Mononuclear cell (primary cell): Measurements from ENCODE around the gene RANBP3. TPM values are rescaled to one million over a fixed set of nuclear protein-coding genes. Genes with fewer than 3 reads are reported as not detected.

Experiments used
- H3K27me3 ChIP-seq: 2 replicates; pipeline ENCODE4 v1.6.0; 2011; ENCODE audit warnings: low read length, control low read depth; ENCODE audit not compliant: insufficient read depth
- H3K4me1 ChIP-seq: 2 replicates; pipeline ENCODE4 v1.5.1; 2011; ENCODE audit warnings: mild to moderate bottlenecking, low read length, control low read depth; ENCODE audit not compliant: insufficient read depth
- H3K4me3 ChIP-seq: 2 replicates; pipeline ENCODE4 v1.5.1; 2011; ENCODE audit warnings: mild to moderate bottlenecking, low read length, moderate library complexity
- H3K9me3 ChIP-seq: 2 replicates; pipeline ENCODE4 v1.5.1; 2011; ENCODE audit warnings: low read depth, mild to moderate bottlenecking, control low read depth, low read length
- total RNA-seq: library from RNA; depleted of rRNA; stranded (reverse); fragments of >200 nt; gene quantifications from one replicate; pipeline ENCODE4 v1.2.3, GENCODE V29; 2012

Gene RANBP3
- total RNA-seq, 1 donor: 62.9 TPM

DNA sequence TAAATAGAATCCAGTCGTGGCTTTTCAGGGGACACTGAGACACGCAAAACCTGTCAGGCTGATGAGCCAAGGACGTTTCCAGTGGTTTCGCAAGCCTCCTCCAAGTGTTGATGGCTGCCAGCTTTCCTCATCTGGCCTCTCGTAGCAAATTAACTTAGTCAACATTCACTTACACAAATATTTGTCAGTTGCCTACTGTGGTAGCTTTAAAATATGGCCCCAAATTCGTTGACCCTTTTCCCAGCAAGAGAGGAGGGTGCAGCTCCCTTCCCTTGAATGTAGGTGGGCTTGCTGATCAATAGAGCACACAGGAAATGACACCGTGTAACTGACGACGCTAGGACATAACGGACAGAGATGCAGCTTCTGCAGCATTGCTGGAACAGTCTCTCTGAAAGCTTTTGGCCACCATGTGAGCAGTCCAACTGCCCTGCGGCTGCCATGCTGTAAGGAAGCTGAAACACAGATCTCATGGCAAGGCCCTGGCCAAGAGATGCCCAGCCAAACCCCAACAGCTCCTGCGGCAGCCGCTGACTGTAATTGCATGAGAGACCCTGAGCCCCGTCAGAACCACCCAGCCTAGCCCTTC, 5.5 kb upstream of the RANBP3 start:
- Histone ChIP-seq H3K4me3 (no peak overlapping the region), H3K9me3 (no peaks in the 10 kb centered on the region), H3K27me3 (no peaks in the 10 kb centered on the region), H3K4me1 (peaks cover 23% of the 10 kb centered on the region)

GRCh38 chr19:5978606-5979552, 939 bp upstream of the RANBP3 start:
- Histone ChIP-seq H3K4me3 (peak overlapping the region; percentile 95), H3K27me3 (no peaks in the 10 kb centered on the region), H3K4me1 (peaks cover 49% of the 10 kb centered on the region), H3K9me3 (no peaks in the 10 kb centered on the region)

DNA sequence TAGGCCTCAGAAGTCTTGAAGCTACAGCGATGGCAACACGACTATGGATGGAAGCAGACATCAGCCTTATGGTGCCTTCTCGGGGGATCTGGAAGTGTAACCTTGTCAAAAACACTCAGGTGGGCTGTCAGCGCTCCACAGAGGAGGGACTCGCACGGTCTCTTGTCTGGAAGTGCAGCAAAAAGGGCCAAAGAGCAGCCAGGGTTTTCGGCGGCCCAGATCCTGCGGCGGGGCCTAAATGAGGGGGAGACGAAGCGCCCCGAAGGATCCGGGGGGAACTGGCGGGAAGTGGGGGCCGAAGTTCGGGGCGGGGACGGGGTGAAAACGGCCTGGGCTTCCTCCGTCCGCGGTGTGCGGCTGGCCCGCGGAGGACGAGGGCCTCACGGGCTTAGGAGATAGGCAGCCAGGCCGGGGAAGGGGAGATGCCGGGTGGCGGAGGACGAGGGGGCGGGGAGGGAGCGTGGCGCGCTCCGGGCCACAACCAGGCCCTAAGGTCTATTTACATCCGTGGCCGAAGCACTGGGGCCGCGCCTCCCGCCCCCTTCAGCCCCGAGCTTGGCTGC, 637 bp downstream of the RANBP3 start:
- Histone ChIP-seq H3K4me1 (peaks cover 52% of the 10 kb centered on the region), H3K4me3 (peak overlapping the region; percentile 95), H3K9me3 (no peaks in the 10 kb centered on the region), H3K27me3 (no peaks in the 10 kb centered on the region)

GRCh38 chr19:5976768-5977167, 1.2 kb downstream of the RANBP3 start:
- Histone ChIP-seq H3K9me3 (no peaks in the 10 kb centered on the region), H3K4me1 (peaks cover 57% of the 10 kb centered on the region), H3K4me3 (peak overlapping the region; percentile 95), H3K27me3 (no peaks in the 10 kb centered on the region)

DNA sequence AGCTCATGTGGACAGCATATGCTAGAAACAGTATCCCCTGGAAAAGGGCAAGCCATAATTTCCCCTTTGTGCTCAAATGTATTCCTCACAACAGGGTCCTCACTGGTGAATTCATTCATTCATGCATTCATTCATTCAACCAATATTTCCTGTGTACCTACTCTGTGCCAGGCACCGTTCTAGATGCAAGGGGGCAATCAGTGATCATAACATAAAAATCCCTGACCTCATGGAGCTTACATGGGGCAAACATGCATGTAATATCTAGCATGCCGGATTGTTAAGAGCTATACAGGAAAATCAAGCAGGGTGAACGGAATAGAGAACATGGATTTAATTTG, 2.6 kb downstream of the RANBP3 start:
- no peak overlapping the region for H3K4me3 ChIP-seq
- H3K27me3 ChIP-seq: no peaks in the 10 kb centered on the region
- peaks cover 57% of the 10 kb centered on the region for H3K4me1 ChIP-seq
- no peaks in the 10 kb centered on the region for H3K9me3 ChIP-seq

DNA sequence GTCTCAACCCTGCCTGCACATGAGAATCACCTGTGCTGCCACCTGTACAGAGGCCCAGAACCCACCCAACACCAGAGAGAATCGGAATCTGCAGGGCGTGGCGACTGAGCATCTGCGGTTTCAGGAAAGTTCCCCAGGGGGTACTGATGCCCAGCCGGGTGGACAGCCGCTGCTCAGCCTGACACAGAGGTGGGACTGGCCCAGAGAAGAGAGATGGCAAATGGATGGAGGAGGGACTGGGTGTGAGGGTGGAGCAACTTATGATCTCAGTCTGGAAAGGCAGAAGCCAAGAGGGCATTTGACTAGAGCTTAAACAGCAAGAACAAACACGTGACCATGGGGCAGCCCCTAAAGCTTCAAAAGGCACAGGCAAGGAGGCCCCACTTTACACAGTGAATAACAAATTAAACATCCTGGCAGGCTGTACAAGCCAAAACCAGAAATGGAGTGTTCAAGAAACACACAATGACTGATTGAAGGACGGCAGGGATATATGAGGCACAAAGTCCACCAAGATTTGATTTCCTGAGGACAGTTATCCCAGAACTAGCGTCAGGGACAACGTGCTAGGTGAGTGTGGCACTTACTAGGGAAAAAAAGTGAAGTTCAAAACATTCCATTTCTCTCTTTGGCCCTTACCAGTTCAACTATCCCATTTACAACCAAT, 3.1 kb downstream of the RANBP3 start:
- H3K4me1 ChIP-seq: peaks cover 57% of the 10 kb centered on the region

DNA sequence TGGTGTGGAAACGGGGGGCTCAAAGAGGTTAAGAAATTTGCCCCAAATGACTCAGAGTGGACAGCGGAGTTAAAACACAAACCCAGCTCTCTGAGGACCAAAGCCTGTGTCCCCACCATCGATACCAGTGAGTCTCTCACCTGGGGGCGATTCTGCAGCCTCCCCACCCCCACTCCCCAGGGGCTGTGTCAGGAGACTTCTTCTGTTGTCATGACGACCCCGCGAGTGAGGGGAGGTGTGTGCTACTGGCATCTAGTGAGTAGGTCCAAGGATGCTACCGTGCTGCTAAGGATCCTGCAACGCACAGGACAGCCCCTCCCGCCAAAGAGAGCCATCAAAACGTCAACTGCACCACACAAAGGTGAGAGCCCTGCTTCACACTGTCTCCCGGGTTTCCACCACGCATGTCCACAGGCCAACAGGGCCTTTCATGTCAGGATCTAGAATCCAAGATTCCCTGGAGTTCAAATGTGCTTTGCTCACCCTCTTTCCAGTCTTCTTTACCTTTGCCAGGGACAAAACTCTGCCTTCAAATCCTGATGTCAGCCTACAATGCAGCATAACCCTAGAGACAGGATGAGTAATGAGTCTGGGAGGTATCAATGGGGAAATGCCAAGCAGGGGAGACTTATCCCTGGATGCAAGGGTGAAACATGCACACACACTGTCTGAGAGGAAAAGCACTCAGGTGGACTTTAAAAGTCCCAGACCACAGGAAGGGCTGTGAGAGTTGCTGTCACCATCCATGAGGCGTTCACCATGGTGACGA, 3.9 kb downstream of the RANBP3 start:
- H3K4me3 ChIP-seq: no peak overlapping the region
- H3K27me3 ChIP-seq: no peaks in the 10 kb centered on the region
- H3K9me3 ChIP-seq: no peaks in the 10 kb centered on the region
- peaks cover 62% of the 10 kb centered on the region for H3K4me1 ChIP-seq

More for the DNA sequence above, 3.1 kb downstream of the RANBP3 start:
- Histone ChIP-seq H3K4me3 (no peak overlapping the region), H3K27me3 (no peaks in the 10 kb centered on the region), H3K9me3 (no peaks in the 10 kb centered on the region)

- Histone ChIP-seq H3K9me3 (no peaks in the 10 kb centered on the region), H3K4me1 (peaks cover 62% of the 10 kb centered on the region), H3K4me3 (no peak overlapping the region), H3K27me3 (no peaks in the 10 kb centered on the region)
Measured at GRCh38 chr19:5973376-5973775, 4.6 kb downstream of the RANBP3 start.

GRCh38 chr19:5972355-5972731, 5.6 kb downstream of the RANBP3 start:
- Histone ChIP-seq H3K4me1 (peaks cover 70% of the 10 kb centered on the region), H3K4me3 (no peak overlapping the region), H3K27me3 (no peaks in the 10 kb centered on the region), H3K9me3 (no peaks in the 10 kb centered on the region)

DNA sequence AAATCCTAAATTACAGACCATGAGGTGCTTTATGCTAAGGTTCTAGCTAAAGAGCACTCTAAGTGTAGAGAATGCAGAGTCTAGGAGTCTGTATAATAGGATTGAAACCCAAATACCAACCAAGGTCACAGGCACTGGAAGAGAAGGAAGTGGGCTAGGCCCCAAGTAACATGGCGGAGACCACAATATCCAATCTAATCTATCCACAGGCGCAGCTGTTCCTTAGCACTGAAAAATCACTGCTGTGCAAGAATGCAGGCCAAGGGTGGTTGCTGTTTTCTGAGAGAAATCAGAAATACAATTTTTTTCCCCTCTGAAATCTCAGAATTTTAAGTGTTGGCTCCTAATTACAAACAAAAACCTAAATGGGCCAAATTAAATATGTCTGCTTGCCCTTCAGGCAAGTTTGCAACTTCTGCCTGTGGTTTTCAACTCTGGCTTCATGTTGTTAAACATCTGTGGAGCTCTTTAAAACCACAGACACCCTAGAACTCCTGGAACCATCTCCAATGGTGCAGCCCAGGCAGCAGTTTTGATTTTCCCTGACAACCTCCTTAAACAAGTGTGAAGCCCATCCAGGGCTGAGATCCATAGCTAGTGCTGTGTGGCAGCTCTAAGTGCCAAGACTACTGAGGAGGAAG, 6.1 kb downstream of the RANBP3 start:
- Histone ChIP-seq H3K27me3 (no peaks in the 10 kb centered on the region), H3K4me1 (peaks cover 65% of the 10 kb centered on the region), H3K9me3 (no peaks in the 10 kb centered on the region), H3K4me3 (no peak overlapping the region)

DNA sequence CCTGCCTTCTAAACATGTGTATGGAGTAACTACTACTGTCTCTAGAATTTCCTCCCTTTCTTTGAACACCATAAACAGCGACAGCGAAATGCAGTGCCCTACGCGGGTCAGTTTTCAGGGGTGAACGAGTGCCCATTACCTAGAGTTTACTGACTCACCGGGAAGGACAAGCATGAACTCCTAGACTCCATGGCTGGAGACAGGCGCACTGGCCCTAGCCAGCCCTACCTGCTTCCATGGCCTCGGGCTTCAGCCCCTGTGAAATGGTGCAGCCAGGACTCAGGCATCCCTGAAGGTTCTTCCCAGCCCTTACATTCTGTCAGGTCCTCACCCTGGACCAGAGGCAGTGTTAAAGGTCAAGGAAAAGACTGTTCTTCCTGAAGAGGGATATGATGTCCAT, 8.5 kb downstream of the RANBP3 start:
- no peaks in the 10 kb centered on the region for H3K9me3 ChIP-seq
- H3K4me3 ChIP-seq: no peak overlapping the region
- peaks cover 60% of the 10 kb centered on the region for H3K4me1 ChIP-seq
- no peaks in the 10 kb centered on the region for H3K27me3 ChIP-seq

GRCh38 chr19:5968431-5969373, 9.2 kb downstream of the RANBP3 start:
- Histone ChIP-seq H3K27me3 (no peaks in the 10 kb centered on the region), H3K4me3 (no peak overlapping the region), H3K4me1 (peaks cover 60% of the 10 kb centered on the region)

GRCh38 chr19:5967994-5968430, 9.9 kb downstream of the RANBP3 start:
- Histone ChIP-seq H3K27me3 (no peaks in the 10 kb centered on the region), H3K4me1 (peaks cover 63% of the 10 kb centered on the region), H3K4me3 (no peak overlapping the region), H3K9me3 (no peaks in the 10 kb centered on the region)

More at GRCh38 chr19:5968431-5969373, 9.2 kb downstream of the RANBP3 start:
- no peaks in the 10 kb centered on the region for H3K9me3 ChIP-seq
